H1 (cell line): ENCODE results near the gene STARD3. TPM values are rescaled to one million over a fixed set of nuclear protein-coding genes. Genes with fewer than 3 reads are reported as not detected.
A peak's percentile ranks its signal among the peaks of the same experiment; 100 is the strongest.

Experiments
- CTCF ChIA-PET: fragments of 300-600 bp; sonication (Branson Sonifier 250); formaldehyde crosslinking; loops from one replicate; lab custom pipeline; 2021; ENCODE audit not compliant: partially characterized antibody; lab: Charles Lee
- POLR2A ChIA-PET: fragments of 300-600 bp; sonication (Branson Sonifier 250); formaldehyde crosslinking; loops from one replicate; lab custom pipeline; 2021; ENCODE audit warnings: inconsistent platforms; ENCODE audit not compliant: partially characterized antibody; lab: Charles Lee
- DNase-seq, 2 experiments: peaks; one replicate each; pipeline versions ENCODE4 v3.0.0 to v3.0.0-alpha.2; 2010 to 2022; ENCODE audit warnings: low spot score in 2 of 2, low read depth in 1 of 2, mixed read lengths in 1 of 2
- FAIRE-seq: peaks from 2 replicates; lab custom pipeline; 2011; peaks lifted over from hg19 to GRCh38; lab: Jason Lieb, UNC
- H2AFZ ChIP-seq: 2 replicates; pipeline ENCODE4 v1.8.1; 2012; ENCODE audit warnings: low read length, inconsistent platforms
- H2AK5ac ChIP-seq: 2 replicates; pipeline ENCODE4 v1.6.1; 2013; ENCODE audit warnings: low read depth, low read length
- H2BK120ac ChIP-seq: replicated peaks from 2 replicates; pipeline ENCODE3; 2013; ENCODE audit warnings: low read depth, low read length, inconsistent platforms
- H2BK12ac ChIP-seq: 2 replicates; pipeline ENCODE4 v1.6.1; 2013; ENCODE audit warnings: low read depth, low read length
- H2BK15ac ChIP-seq: 2 replicates; pipeline ENCODE4 v1.6.1; 2013; ENCODE audit warnings: low read length
- H2BK20ac ChIP-seq: 2 replicates; pipeline ENCODE4 v1.6.1; 2013; ENCODE audit warnings: low read length
- H2BK5ac ChIP-seq: 2 replicates; pipeline ENCODE4 v1.6.1; 2013; ENCODE audit warnings: low read depth, low read length
- H3K14ac ChIP-seq: 2 replicates; pipeline ENCODE4 v1.6.1; 2013; ENCODE audit warnings: inconsistent platforms; ENCODE audit not compliant: insufficient read length
- H3K18ac ChIP-seq: 2 replicates; pipeline ENCODE4 v1.6.1; 2013; ENCODE audit warnings: low read length; ENCODE audit errors: extremely low read depth
- H3K23ac ChIP-seq: 2 replicates; pipeline ENCODE4 v1.6.1; 2013; ENCODE audit warnings: inconsistent platforms; ENCODE audit not compliant: insufficient read length
- H3K23me2 ChIP-seq: 2 replicates; pipeline ENCODE4 v1.6.1; 2013; ENCODE audit warnings: low read depth, low read length
- H3K27ac ChIP-seq: 2 replicates; pipeline ENCODE4 v1.6.1; 2011; ENCODE audit warnings: low read depth, low read length, inconsistent platforms
- H3K27me3 ChIP-seq, 4 experiments: replicated peaks in 1 of 4; 1 replicate in 1 of 4; 2 replicates in 3 of 4; pipeline versions ENCODE4 v1.6.1 to v1.8.1; 2011 to 2013; ENCODE audit warnings: low read length in 3 of 4, mild to moderate bottlenecking in 3 of 4, inconsistent platforms in 2 of 4, mixed read lengths in 2 of 4, moderate library complexity in 1 of 4; ENCODE audit not compliant: control insufficient read depth in 3 of 4, insufficient read depth in 3 of 4; ENCODE audit errors: extremely low read depth in 1 of 4
- H3K36me3 ChIP-seq, 4 experiments: 2 replicates each; pipeline versions ENCODE4 v1.6.1 to v1.8.1; 2011 to 2013; ENCODE audit warnings: mild to moderate bottlenecking in 4 of 4, low read length in 3 of 4, moderate library complexity in 2 of 4, control low read depth in 1 of 4, inconsistent platforms in 1 of 4; ENCODE audit not compliant: insufficient read depth in 4 of 4, control insufficient read depth in 2 of 4
- H3K4ac ChIP-seq: replicated peaks from 2 replicates; pipeline ENCODE3; 2013; ENCODE audit warnings: low read length, low read depth, mixed read lengths, inconsistent platforms; ENCODE audit not compliant: insufficient read length
- H3K4me1 ChIP-seq, 4 experiments: replicated peaks in 1 of 4; 1 replicate in 1 of 4; 2 replicates in 3 of 4; pipeline versions ENCODE4 v1.6.1 to v1.8.1; 2011 to 2013; ENCODE audit warnings: low read length in 3 of 4, inconsistent platforms in 2 of 4, mixed read lengths in 1 of 4; ENCODE audit not compliant: insufficient read depth in 4 of 4, control insufficient read depth in 3 of 4
- H3K4me2 ChIP-seq, 2 experiments: 2 replicates each; pipeline versions ENCODE4 v1.6.1 to v1.8.1; 2011 to 2013; ENCODE audit warnings: low read depth in 2 of 2, low read length in 2 of 2, control low read depth in 1 of 2, inconsistent platforms in 1 of 2, mild to moderate bottlenecking in 1 of 2; ENCODE audit not compliant: insufficient read depth in 1 of 2
- H3K4me3 ChIP-seq, 4 experiments: fragments of 200-600, 300-600 bp in 1 of 4; sonication (generic), shearing (Covaris generic), sonication (Bioruptor Twin) in 1 of 4; 2 replicates each; pipeline versions ENCODE4 v1.5.1 to v1.8.1; 2011 to 2016; ENCODE audit warnings: low read length in 4 of 4, low read depth in 3 of 4, control low read depth in 2 of 4, inconsistent platforms in 2 of 4, mild to moderate bottlenecking in 2 of 4, mixed read lengths in 1 of 4, moderate library complexity in 1 of 4; ENCODE audit not compliant: insufficient read depth in 2 of 4; ENCODE audit errors: extremely low read depth in 1 of 4
- H3K56ac ChIP-seq: replicated peaks from 2 replicates; pipeline ENCODE3; 2013; ENCODE audit warnings: low read depth, mild to moderate bottlenecking, mixed read lengths, low read length, inconsistent platforms; ENCODE audit not compliant: insufficient read length
- H3K79me1 ChIP-seq: 2 replicates; pipeline ENCODE4 v1.6.1; 2013; ENCODE audit warnings: low read depth, low read length, control low read depth
- H3K79me2 ChIP-seq, 2 experiments: 2 replicates each; pipeline versions ENCODE4 v1.6.1 to v1.8.1; 2012 to 2013; ENCODE audit warnings: low read length in 2 of 2, mild to moderate bottlenecking in 2 of 2, inconsistent platforms in 1 of 2; ENCODE audit not compliant: insufficient read depth in 2 of 2, control insufficient read depth in 1 of 2
- H3K9ac ChIP-seq, 4 experiments: replicated peaks in 1 of 4; 1 replicate in 1 of 4; 2 replicates in 3 of 4; pipeline versions ENCODE4 v1.6.1 to v1.8.1; 2011 to 2013; ENCODE audit warnings: low read depth in 3 of 4, low read length in 3 of 4, control low read depth in 2 of 4, mild to moderate bottlenecking in 2 of 4, moderate library complexity in 2 of 4, inconsistent platforms in 1 of 4; ENCODE audit errors: extremely low read depth in 1 of 4
- H3K9me3 ChIP-seq, 2 experiments: 2 replicates each; pipeline versions ENCODE4 v1.6.1 to v1.8.1; 2012 to 2013; ENCODE audit warnings: mild to moderate bottlenecking in 2 of 2, moderate library complexity in 2 of 2, control low read depth in 1 of 2, inconsistent platforms in 1 of 2, low read depth in 1 of 2, low read length in 1 of 2, mixed read lengths in 1 of 2; ENCODE audit not compliant: insufficient read depth in 2 of 2
- H4K20me1 ChIP-seq, 2 experiments: replicated peaks in 1 of 2; 2 replicates each; pipeline versions ENCODE3 to v1.8.1; 2011 to 2013; ENCODE audit warnings: inconsistent platforms in 2 of 2, low read length in 2 of 2, mild to moderate bottlenecking in 1 of 2; ENCODE audit not compliant: insufficient read depth in 2 of 2, control insufficient read depth in 1 of 2
- H4K5ac ChIP-seq: 2 replicates; pipeline ENCODE4 v1.6.1; 2013; ENCODE audit warnings: low read length, low read depth, mixed read lengths, inconsistent platforms; ENCODE audit not compliant: insufficient read length
- H4K8ac ChIP-seq: 2 replicates; pipeline ENCODE4 v1.8.0; 2013; ENCODE audit warnings: mild to moderate bottlenecking, moderate library complexity, low read length, inconsistent platforms; ENCODE audit not compliant: insufficient read depth; ENCODE audit errors: extremely low read depth
- H4K91ac ChIP-seq: replicated peaks from 2 replicates; pipeline ENCODE3; 2013; ENCODE audit warnings: low read length, mixed read lengths, inconsistent platforms; ENCODE audit not compliant: insufficient read length
- ASH2L ChIP-seq: fragments of 200-600, 300-600 bp; sonication (generic); IDR thresholded peaks from one replicate; pipeline ENCODE4 v1.7.1; 2017; ENCODE audit warnings: low read length
- EZH2 ChIP-seq: fragments of 200-600 bp; sonication (generic); IDR thresholded peaks from 2 replicates; pipeline ENCODE4 v1.7.1; 2012; ENCODE audit warnings: low read depth, mild to moderate bottlenecking, moderate library complexity, low read length, inconsistent platforms; ENCODE audit not compliant: severe bottlenecking
- HDAC6 ChIP-seq: IDR thresholded peaks from one replicate; pipeline ENCODE4 v1.7.1; 2012; ENCODE audit warnings: low read depth, mild to moderate bottlenecking, inconsistent platforms, low read length, moderate library complexity
- KDM4A ChIP-seq: IDR thresholded peaks from one replicate; pipeline ENCODE4 v1.7.1; 2012; ENCODE audit warnings: low read depth, mild to moderate bottlenecking, moderate library complexity, low read length, inconsistent platforms; ENCODE audit not compliant: severe bottlenecking
- PHF8 ChIP-seq: fragments of 200-600 bp; sonication (generic); conservative IDR thresholded peaks from 2 replicates; pipeline ENCODE4 v1.7.1; 2012; ENCODE audit warnings: low read depth, mild to moderate bottlenecking, inconsistent platforms, low read length, moderate library complexity
- SIRT6 ChIP-seq: IDR thresholded peaks from one replicate; pipeline ENCODE4 v1.7.1; 2012; ENCODE audit warnings: low read length, inconsistent platforms
- SP4 ChIP-seq: IDR thresholded peaks from 2 replicates; pipeline ENCODE4 v1.6.1; 2012; ENCODE audit warnings: low read length, inconsistent platforms
- ZNF274 ChIP-seq: IDR thresholded peaks from 2 replicates; pipeline ENCODE4 v1.7.0; 2012; ENCODE audit warnings: low read length, borderline replicate concordance; ENCODE audit errors: extremely low read depth
- WGBS, 2 experiments: shearing (Covaris generic) in 1 of 2; methylation state at CpG; one replicate each; pipeline versions ENCODE4 v1.1.6 to v1.1.7; 2013 to 2015; ENCODE audit warnings: low lambda C conversion rate in 2 of 2, mixed read lengths in 2 of 2, inconsistent platforms in 1 of 2, low coverage in 1 of 2, missing lambda C conversion rate in 1 of 2; ENCODE audit not compliant: insufficient replicate concordance in 2 of 2, insufficient coverage in 1 of 2, insufficient read length in 1 of 2; ENCODE audit errors: extremely low coverage in 1 of 2, missing lambda C conversion rate in 1 of 2; 5-methylcytosine and 5-hydroxymethylcytosine counted together
- polyA plus RNA-seq, 7 experiments: library from polyadenylated mRNA; depleted of rRNA in 3 of 7; stranded (reverse) in 5 of 7; unstranded in 2 of 7; fragments of >200 nt in 5 of 7; fragments of 200-250 nt in 2 of 7; gene quantifications; 1 replicate in 5 of 7; 2 replicates in 1 of 7; 4 replicates in 1 of 7; pipeline versions ENCODE4 v1.2.1 to v1.2.3, GENCODE V29; 2011 to 2013; ENCODE audit warnings: missing spikeins in 2 of 7, mixed read lengths in 2 of 7
- total RNA-seq: library from RNA; stranded (reverse); fragmentation: NEBNext Ultra II Directional; extraction: Animal tissue kit (Norgen Biotek cat#: 25700); gene quantifications from 2 replicates; pipeline ENCODE4 v1.2.1, GENCODE V29; 2021
- TF ChIP-seq, protein P1 (sequence below): IDR thresholded peaks from 2 replicates; pipeline ENCODE4 v1.6.1; 2012; ENCODE audit warnings: inconsistent platforms
- TF ChIP-seq, protein P2 (sequence below): IDR thresholded peaks from 2 replicates; pipeline ENCODE4 v1.6.1; 2011; ENCODE audit warnings: low read length, improper control_type of control experiment

STARD3 gene
- total and polyA plus RNA-seq, 2 of the 8 experiments (the other 6 are each of a cell fraction or from before 2014, with no cell fraction given): 47.6 to 80.3 TPM

DNA sequence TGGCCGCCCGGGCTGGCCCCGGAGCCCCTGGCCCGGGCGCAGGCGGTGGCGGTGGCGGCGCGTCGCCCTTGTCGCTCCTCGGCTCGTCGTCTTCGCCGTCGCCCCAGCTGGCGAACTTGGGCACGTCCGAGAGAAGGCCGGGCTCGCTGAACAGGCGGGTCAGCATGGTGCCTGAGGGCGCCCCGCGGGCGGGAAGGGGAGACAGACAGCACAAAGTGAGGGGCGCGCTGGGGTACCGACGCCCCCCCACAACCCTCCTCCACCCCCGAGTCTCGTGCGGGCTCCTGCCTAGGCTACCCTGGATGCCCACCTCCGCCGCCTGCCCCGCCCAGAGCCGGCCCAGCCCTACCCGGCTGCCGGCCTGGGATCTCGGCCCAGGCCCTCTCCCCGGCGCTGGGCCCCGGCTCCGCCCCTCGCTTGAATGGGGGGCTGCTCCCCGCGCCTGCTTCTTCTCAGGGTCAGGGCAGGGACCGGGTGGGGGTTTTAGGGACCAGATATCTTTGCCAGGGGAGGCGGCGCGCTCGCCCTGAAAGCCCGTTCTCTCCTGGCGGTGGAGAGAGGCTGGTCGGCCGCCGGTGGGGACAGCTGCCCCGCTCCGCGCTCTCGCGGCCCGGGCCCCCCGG is 30.4 kb upstream of the STARD3 start:
- 0% methylated on average over 3 of the region's 66 CpGs; no CpG with 5 or more reads in 1 of the 2 experiments for WGBS, 2 experiments
- H2BK12ac ChIP-seq: no peak overlapping the region; the same call in 1 of the 2 replicates
- CTCF ChIA-PET: interaction anchor here (0.6 to 10.7 kb wide), 13 partner anchors 8 to 717 kb away, joined by 3 to 140 read pairs (median 3); partner anchors contain the start of genes ERBB2 and PPP1R1B
- no peak overlapping the region for H3K9ac ChIP-seq
- peak overlapping the region; percentile 71; the same call in 1 of the 2 replicates for H2BK5ac ChIP-seq
- peak overlapping the region; percentile 90 for H3K4me2 ChIP-seq
- no peak overlapping the region; the same call in none of the 2 replicates for H4K8ac ChIP-seq
- peaks cover 0 to 11% of the 10 kb centered on the region in 2 experiments for H4K20me1 ChIP-seq
- H3K18ac ChIP-seq: no peak overlapping the region; the same call in 1 of the 2 replicates
- FAIRE-seq: no peak
- peak overlapping the region; percentile 12 to 59 (median 34) for H3K4me3 ChIP-seq
- peak in 1 of 2 experiments; percentile 81 for DNase-seq
- TF ChIP-seq, protein P1, sequence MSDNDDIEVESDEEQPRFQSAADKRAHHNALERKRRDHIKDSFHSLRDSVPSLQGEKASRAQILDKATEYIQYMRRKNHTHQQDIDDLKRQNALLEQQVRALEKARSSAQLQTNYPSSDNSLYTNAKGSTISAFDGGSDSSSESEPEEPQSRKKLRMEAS: no peak
- TF ChIP-seq, protein P2, sequence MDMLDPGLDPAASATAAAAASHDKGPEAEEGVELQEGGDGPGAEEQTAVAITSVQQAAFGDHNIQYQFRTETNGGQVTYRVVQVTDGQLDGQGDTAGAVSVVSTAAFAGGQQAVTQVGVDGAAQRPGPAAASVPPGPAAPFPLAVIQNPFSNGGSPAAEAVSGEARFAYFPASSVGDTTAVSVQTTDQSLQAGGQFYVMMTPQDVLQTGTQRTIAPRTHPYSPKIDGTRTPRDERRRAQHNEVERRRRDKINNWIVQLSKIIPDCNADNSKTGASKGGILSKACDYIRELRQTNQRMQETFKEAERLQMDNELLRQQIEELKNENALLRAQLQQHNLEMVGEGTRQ: no peak
- TF ChIP-seq SIRT6 (no peak), KDM4A (peak; percentile 54), PHF8 (no peak), ZNF274 (no peak), HDAC6 (no peak), EZH2 (peak; percentile 83), SP4 (no peak), ASH2L (no peak)
- peak overlapping the region; percentile 77 for H4K91ac ChIP-seq
- H3K27ac ChIP-seq: no peak overlapping the region
- H2AFZ ChIP-seq: no peak overlapping the region
- H3K4me1 ChIP-seq: peaks cover 5 to 43% (median 22%) of the 10 kb centered on the region in 4 experiments
- H3K9me3 ChIP-seq: no peaks in the 10 kb centered on the region
- H3K23me2 ChIP-seq: peaks cover 14% of the 10 kb centered on the region; the same call in 1 of the 2 replicates
- no peak overlapping the region for H3K14ac ChIP-seq
- POLR2A ChIA-PET: interaction anchor here (1.3 to 2.7 kb wide), 7 partner anchors 8 to 55 kb away, joined by 3 to 15 read pairs (median 6); no protein-coding TSS in a partner anchor
- H3K23ac ChIP-seq: no peak overlapping the region
- H2BK20ac ChIP-seq: no peak overlapping the region; the same call in 1 of the 2 replicates
- no peak overlapping the region for H3K4ac ChIP-seq
- peak overlapping the region; percentile 48 for H3K56ac ChIP-seq
- no peaks in the 10 kb centered on the region for H3K79me1 ChIP-seq
- no peaks in the 10 kb centered on the region for H3K36me3 ChIP-seq
- peaks cover 70 to 95% (median 88%) of the 10 kb centered on the region in 4 experiments for H3K27me3 ChIP-seq
- 0 out of 2 replicates have a peak overlapping the region, but pooled peaks have one; percentile 40 for H2BK15ac ChIP-seq
- no peak overlapping the region for H2AK5ac ChIP-seq
- no peaks in the 10 kb centered on the region for H3K79me2 ChIP-seq
- no peak overlapping the region for H2BK120ac ChIP-seq
- no peak overlapping the region for H4K5ac ChIP-seq
